Mesenchymal stem cell (in vitro differentiated cells and primary cell): ENCODE measurements around the gene RABIF.

Experiments used
- DNase-seq: peaks from one replicate; pipeline ENCODE4 v3.0.0-alpha.2; 2013
- H2AFZ ChIP-seq: one replicate; pipeline ENCODE4 v1.6.1; 2013; ENCODE audit warnings: low read depth, mild to moderate bottlenecking, control low read depth, inconsistent platforms, low read length, moderate library complexity
- H2AK5ac ChIP-seq: 2 replicates; pipeline ENCODE4 v1.6.1; 2013; ENCODE audit warnings: low read length, moderate library complexity, mild to moderate bottlenecking, inconsistent platforms; ENCODE audit not compliant: severe bottlenecking
- H2BK120ac ChIP-seq: one replicate; pipeline ENCODE4 v1.6.1; 2013; ENCODE audit warnings: low read depth, mild to moderate bottlenecking, inconsistent platforms, low read length, moderate library complexity
- H2BK12ac ChIP-seq, 2 experiments: one replicate each; pipeline ENCODE4 v1.6.1; 2013; ENCODE audit warnings: inconsistent platforms in 2 of 2, low read length in 2 of 2, mild to moderate bottlenecking in 2 of 2, moderate library complexity in 2 of 2, control low read depth in 1 of 2
- H2BK15ac ChIP-seq: one replicate; pipeline ENCODE4 v1.6.1; 2013; ENCODE audit warnings: mild to moderate bottlenecking, low read depth, inconsistent platforms; ENCODE audit not compliant: poor library complexity, severe bottlenecking
- H2BK5ac ChIP-seq: 2 replicates; pipeline ENCODE4 v1.6.1; 2013; ENCODE audit warnings: low read depth, mild to moderate bottlenecking, low read length, control low read depth, inconsistent platforms; ENCODE audit not compliant: poor library complexity, severe bottlenecking
- H3K14ac ChIP-seq, 2 experiments: one replicate each; pipeline ENCODE4 v1.6.1; 2013; ENCODE audit warnings: inconsistent platforms in 2 of 2, low read length in 2 of 2, control low read depth in 1 of 2, mild to moderate bottlenecking in 1 of 2, moderate library complexity in 1 of 2
- H3K18ac ChIP-seq, 2 experiments: one replicate each; pipeline ENCODE4 v1.6.1; 2013; ENCODE audit warnings: inconsistent platforms in 2 of 2, low read length in 2 of 2, control low read depth in 1 of 2, low read depth in 1 of 2, mild to moderate bottlenecking in 1 of 2
- H3K23ac ChIP-seq, 2 experiments: one replicate each; pipeline ENCODE4 v1.6.1; 2013; ENCODE audit warnings: inconsistent platforms in 2 of 2, low read length in 2 of 2, mild to moderate bottlenecking in 2 of 2, moderate library complexity in 2 of 2, control low read depth in 1 of 2
- H3K27ac ChIP-seq: 2 replicates; pipeline ENCODE4 v1.5.1; 2013; ENCODE audit warnings: mild to moderate bottlenecking, moderate library complexity, low read length, control low read depth, inconsistent platforms; ENCODE audit not compliant: poor library complexity, severe bottlenecking
- H3K27me3 ChIP-seq, 2 experiments: 2 replicates each; pipeline versions ENCODE4 v1.6.1 to v1.7.0; 2013; ENCODE audit warnings: low read length in 2 of 2, mild to moderate bottlenecking in 2 of 2, moderate library complexity in 2 of 2, control low read depth in 1 of 2, inconsistent platforms in 1 of 2; ENCODE audit not compliant: control insufficient read depth in 1 of 2, insufficient read depth in 1 of 2
- H3K36me3 ChIP-seq, 2 experiments: 2 replicates each; pipeline versions ENCODE4 v1.6.1 to v1.7.0; 2013; ENCODE audit warnings: low read length in 2 of 2, control low read depth in 1 of 2, inconsistent platforms in 1 of 2, low read depth in 1 of 2, mild to moderate bottlenecking in 1 of 2; ENCODE audit not compliant: insufficient read depth in 2 of 2, control insufficient read depth in 1 of 2
- H3K4ac ChIP-seq, 2 experiments: one replicate each; pipeline ENCODE4 v1.6.1; 2013; ENCODE audit warnings: inconsistent platforms in 2 of 2, low read length in 2 of 2, mild to moderate bottlenecking in 2 of 2, moderate library complexity in 2 of 2, control low read depth in 1 of 2, low read depth in 1 of 2
- H3K4me1 ChIP-seq: 2 replicates; pipeline ENCODE4 v1.6.1; 2013; ENCODE audit warnings: low read depth, low read length, control low read depth; ENCODE audit not compliant: control insufficient read depth, insufficient read depth
- H3K4me2 ChIP-seq: 2 replicates; pipeline ENCODE4 v1.6.1; 2013; ENCODE audit warnings: low read length, mild to moderate bottlenecking, inconsistent platforms; ENCODE audit not compliant: poor library complexity, severe bottlenecking
- H3K4me3 ChIP-seq, 2 experiments: 2 replicates each; pipeline versions ENCODE4 v1.5.1 to v1.7.0; 2013; ENCODE audit warnings: low read length in 2 of 2, mild to moderate bottlenecking in 2 of 2, control low read depth in 1 of 2, low read depth in 1 of 2; ENCODE audit not compliant: insufficient read depth in 1 of 2
- H3K79me1 ChIP-seq: replicated peaks from 2 replicates; pipeline ENCODE4 v1.6.1; 2013; ENCODE audit warnings: mild to moderate bottlenecking, control low read depth, low read length, inconsistent platforms; ENCODE audit not compliant: poor library complexity, severe bottlenecking
- H3K9ac ChIP-seq: 2 replicates; pipeline ENCODE4 v1.7.0; 2013; ENCODE audit warnings: mild to moderate bottlenecking, low read length, moderate library complexity
- H3K9me3 ChIP-seq: 2 replicates; pipeline ENCODE4 v1.7.0; 2013; ENCODE audit warnings: mild to moderate bottlenecking, low read length; ENCODE audit not compliant: control insufficient read depth
- H4K8ac ChIP-seq: one replicate; pipeline ENCODE4 v1.6.1; 2013; ENCODE audit warnings: inconsistent platforms, mild to moderate bottlenecking, low read length, moderate library complexity
- H4K91ac ChIP-seq: one replicate; pipeline ENCODE4 v1.6.1; 2013; ENCODE audit warnings: mild to moderate bottlenecking, low read length, inconsistent platforms
- WGBS: methylation state at CpG from one replicate; pipeline ENCODE4 v1.1.7; 2013; ENCODE audit warnings: mixed read lengths; 5-methylcytosine and 5-hydroxymethylcytosine counted together

Gene RABIF

DNA sequence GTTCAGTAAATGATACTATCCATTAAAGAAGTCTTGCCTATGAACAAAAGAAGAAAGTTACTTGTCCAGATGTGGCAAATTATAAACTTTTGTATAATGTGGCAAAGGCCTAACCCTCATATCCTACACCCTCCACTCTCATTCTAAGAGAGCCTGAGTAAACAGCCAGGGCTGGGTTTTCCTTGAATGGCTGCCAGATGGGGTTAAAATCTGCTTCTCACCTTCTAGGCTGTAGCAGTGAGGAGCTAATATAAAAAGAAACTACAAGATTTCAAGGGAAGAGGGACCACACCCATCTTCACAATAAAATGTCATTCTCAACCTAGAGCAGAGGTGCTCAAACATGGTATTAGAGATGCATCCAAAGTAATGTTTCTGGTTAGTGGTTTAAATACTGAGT is 8.9 kb downstream of the RABIF start:
- H3K9me3 ChIP-seq = no peaks in the 10 kb centered on the region
- H3K36me3 ChIP-seq = peaks cover 18 to 34% of the 10 kb centered on the region in 2 experiments
- H3K14ac ChIP-seq = no peak overlapping the region
- H2BK5ac ChIP-seq = no peak overlapping the region
- no peak overlapping the region for H3K4me3 ChIP-seq
- no peak overlapping the region for H3K18ac ChIP-seq
- H3K4ac ChIP-seq = no peak overlapping the region
- no peak overlapping the region for H2AFZ ChIP-seq
- H3K9ac ChIP-seq = no peak overlapping the region
- no peak overlapping the region for H2AK5ac ChIP-seq
- no peak for DNase-seq
- H4K8ac ChIP-seq = no peak overlapping the region
- H3K23ac ChIP-seq = no peak overlapping the region
- peaks cover 3% of the 10 kb centered on the region for H3K4me1 ChIP-seq
- H3K79me1 ChIP-seq = peaks cover 28% of the 10 kb centered on the region
- H3K4me2 ChIP-seq = no peak overlapping the region
- H2BK120ac ChIP-seq = no peak overlapping the region
- no peak overlapping the region for H2BK15ac ChIP-seq
- H3K27me3 ChIP-seq = no peaks in the 10 kb centered on the region
- H3K27ac ChIP-seq = no peak overlapping the region
- no peak overlapping the region for H2BK12ac ChIP-seq
- no peak overlapping the region for H4K91ac ChIP-seq

DNA sequence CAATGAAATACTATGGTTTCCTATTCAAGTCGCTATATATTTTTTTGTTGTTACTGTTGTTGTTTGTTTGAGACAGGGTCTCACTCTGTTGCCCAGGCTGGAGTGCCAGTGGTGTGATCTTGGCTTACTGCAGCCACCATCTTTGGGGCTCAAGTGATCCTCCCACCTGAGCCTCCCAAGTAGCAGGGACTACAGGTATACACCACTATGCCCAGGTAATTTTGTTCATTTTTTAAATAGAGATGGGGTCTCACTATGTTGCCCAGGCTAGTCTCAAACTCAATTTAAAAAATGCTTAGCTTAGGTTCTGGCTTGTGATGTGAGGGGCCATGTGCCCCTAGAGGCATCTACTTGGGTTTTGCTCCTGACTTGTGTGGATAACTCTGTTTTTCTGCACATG is 9.8 kb downstream of the RABIF start:
- H3K9me3 ChIP-seq = no peaks in the 10 kb centered on the region
- no peak overlapping the region for H3K4me2 ChIP-seq
- H3K79me1 ChIP-seq = peaks cover 23% of the 10 kb centered on the region
- no peak overlapping the region for H3K9ac ChIP-seq
- H3K23ac ChIP-seq = no peak overlapping the region
- H3K4me1 ChIP-seq = no peaks in the 10 kb centered on the region
- no peak overlapping the region for H3K18ac ChIP-seq
- 100% methylated on average over 1 of the region's 1 CpG for WGBS
- no peak overlapping the region for H2BK120ac ChIP-seq
- no peak overlapping the region for H3K4me3 ChIP-seq
- no peak overlapping the region for H2AK5ac ChIP-seq
- H4K91ac ChIP-seq = no peak overlapping the region
- no peaks in the 10 kb centered on the region for H3K27me3 ChIP-seq
- no peak overlapping the region for H2AFZ ChIP-seq
- H4K8ac ChIP-seq = no peak overlapping the region
- H2BK12ac ChIP-seq = no peak overlapping the region
- no peak overlapping the region for H3K4ac ChIP-seq
- H2BK15ac ChIP-seq = no peak overlapping the region
- H3K36me3 ChIP-seq = peaks cover 14 to 34% of the 10 kb centered on the region in 2 experiments
- no peak overlapping the region for H3K14ac ChIP-seq
- H2BK5ac ChIP-seq = no peak overlapping the region
- H3K27ac ChIP-seq = no peak overlapping the region
- no peak for DNase-seq

- Histone ChIP-seq H2BK12ac (no peak overlapping the region), H3K4me3 (no peak overlapping the region), H3K4ac (no peak overlapping the region), H2AK5ac (no peak overlapping the region), H3K4me1 (no peaks in the 10 kb centered on the region), H3K9ac (no peak overlapping the region), H3K9me3 (no peaks in the 10 kb centered on the region), H3K27me3 (peaks cover 0 to 2% of the 10 kb centered on the region in 2 experiments), H2BK5ac (no peak overlapping the region), H2BK120ac (no peak overlapping the region), H4K91ac (no peak overlapping the region), H3K79me1 (no peaks in the 10 kb centered on the region), H4K8ac (no peak overlapping the region), H2AFZ (no peak overlapping the region), H2BK15ac (no peak overlapping the region), H3K4me2 (no peak overlapping the region), H3K27ac (no peak overlapping the region), H3K36me3 (peaks cover 0 to 2% of the 10 kb centered on the region in 2 experiments), H3K14ac (no peak overlapping the region), H3K23ac (no peak overlapping the region), H3K18ac (no peak overlapping the region)
- no peak for DNase-seq
- WGBS = 93% methylated on average over 4 of the region's 4 CpGs
Measured at GRCh38 chr1:202873026-202873425, 15.9 kb downstream of the RABIF start.

DNA sequence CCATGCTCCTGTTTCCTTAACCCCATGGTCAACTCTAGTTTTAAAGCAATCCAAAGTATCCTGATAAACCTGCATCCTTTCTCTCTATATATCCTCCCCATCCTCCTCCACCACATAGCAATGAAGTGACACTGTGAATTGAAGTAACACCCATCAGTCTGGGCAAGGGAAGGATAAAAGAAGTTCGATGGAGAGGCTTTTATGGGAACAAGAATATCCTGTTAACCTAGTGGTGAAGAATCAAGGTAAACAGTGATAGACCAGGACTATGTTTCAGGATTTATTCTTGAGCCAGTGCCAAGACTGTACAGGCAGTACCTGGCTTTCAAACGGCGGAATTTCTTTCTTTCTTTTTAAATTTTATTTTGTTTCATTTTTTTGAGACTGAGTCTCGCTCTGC is 17.6 kb downstream of the RABIF start:
- H2BK15ac ChIP-seq = no peak overlapping the region
- H2AFZ ChIP-seq = no peak overlapping the region
- H2AK5ac ChIP-seq = no peak overlapping the region
- H3K4me3 ChIP-seq = no peak overlapping the region
- H3K18ac ChIP-seq = no peak overlapping the region
- DNase-seq = no peak
- H2BK5ac ChIP-seq = no peak overlapping the region
- no peak overlapping the region for H4K8ac ChIP-seq
- H3K14ac ChIP-seq = no peak overlapping the region
- H3K9me3 ChIP-seq = no peaks in the 10 kb centered on the region
- H2BK120ac ChIP-seq = no peak overlapping the region
- no peak overlapping the region for H4K91ac ChIP-seq
- no peaks in the 10 kb centered on the region for H3K79me1 ChIP-seq
- WGBS = 84% methylated on average over 4 of the region's 4 CpGs
- H3K36me3 ChIP-seq = no peaks in the 10 kb centered on the region
- no peak overlapping the region for H2BK12ac ChIP-seq
- no peak overlapping the region for H3K27ac ChIP-seq
- no peak overlapping the region for H3K23ac ChIP-seq
- H3K4ac ChIP-seq = no peak overlapping the region
- no peak overlapping the region for H3K9ac ChIP-seq
- no peak overlapping the region for H3K4me2 ChIP-seq
- H3K4me1 ChIP-seq = no peaks in the 10 kb centered on the region
- H3K27me3 ChIP-seq = peaks cover 0 to 8% of the 10 kb centered on the region in 2 experiments
